HG03575 (cell line): ENCODE measurements around the gene MAP3K8.
"Not testable (repeated sequence)": the region's sequence is repeated elsewhere in the genome, so short reads cannot be mapped to it uniquely, and the experiment has no call there.

ENCODE experiments used
- ATAC-seq: cut with Tn5 transposase; IDR thresholded peaks from one replicate; pipeline ENCODE4 v1.9.1; 2021; ENCODE audit not compliant: unreplicated experiment, insufficient number of reproducible peaks, low FRiP score; ENCODE audit errors: extremely low read depth

Gene MAP3K8

GRCh38 chr10:30420766-30421165 lies 13.2 kb upstream of the MAP3K8 start:
- no peak for ATAC-seq

DNA sequence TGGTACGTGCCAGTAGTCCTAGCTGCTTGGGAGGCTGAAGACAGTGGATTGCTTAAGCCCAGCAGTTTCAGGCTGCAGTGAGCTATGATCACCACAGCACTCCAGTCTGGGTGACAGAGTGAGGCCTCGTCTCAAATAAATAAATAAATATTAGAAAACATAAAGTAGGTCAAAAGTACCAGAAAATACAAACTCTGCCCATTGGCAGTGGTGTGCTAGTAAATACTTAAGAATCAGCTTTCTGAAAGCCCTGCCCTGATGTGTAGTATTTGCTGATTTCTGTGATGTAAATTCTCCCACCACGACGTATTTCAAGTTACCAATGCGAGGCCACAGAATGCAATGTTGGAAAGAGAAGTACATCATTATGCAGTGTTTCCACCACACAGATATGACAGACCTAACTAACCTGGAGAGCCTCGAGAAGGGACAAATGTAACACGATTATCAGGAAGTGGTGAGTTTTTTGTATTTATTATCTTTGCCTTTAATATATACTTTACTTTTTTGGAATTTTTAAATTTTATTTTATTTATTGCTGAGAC lies 11.8 kb upstream of the MAP3K8 start:
- ATAC-seq, result no peak

DNA sequence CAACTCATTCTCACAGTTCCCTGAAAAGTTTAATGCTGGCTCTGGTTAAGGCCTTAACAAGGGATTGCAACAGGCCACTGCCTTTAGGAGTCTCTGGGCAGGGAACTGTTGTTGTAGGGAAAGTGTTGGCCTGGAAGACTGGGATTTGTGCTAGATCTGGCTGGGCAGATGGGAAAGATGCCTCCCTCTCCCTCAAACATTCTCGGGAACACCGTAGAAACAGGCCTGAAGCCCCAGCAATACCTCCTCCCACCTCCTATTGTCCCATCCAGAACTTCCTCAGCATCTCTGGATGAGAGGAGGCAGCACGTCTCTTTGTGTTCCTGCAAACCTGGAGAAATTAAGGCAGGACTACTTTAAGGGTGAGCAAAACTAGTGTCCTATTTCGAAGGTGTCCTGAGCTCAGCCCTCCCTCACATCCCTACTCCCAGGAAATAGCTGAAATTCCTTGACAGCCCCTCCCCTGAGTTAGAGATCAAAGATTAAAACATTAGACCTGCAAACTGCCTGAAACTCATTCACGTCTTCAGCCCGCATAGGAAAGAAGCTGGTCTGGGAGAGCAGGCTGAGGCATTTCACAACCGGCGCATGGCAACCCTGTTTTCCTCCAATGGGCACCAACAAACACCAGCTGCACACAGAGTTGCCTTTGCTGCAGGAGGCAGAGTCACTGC lies 10.9 kb upstream of the MAP3K8 start:
- no peak for ATAC-seq

DNA sequence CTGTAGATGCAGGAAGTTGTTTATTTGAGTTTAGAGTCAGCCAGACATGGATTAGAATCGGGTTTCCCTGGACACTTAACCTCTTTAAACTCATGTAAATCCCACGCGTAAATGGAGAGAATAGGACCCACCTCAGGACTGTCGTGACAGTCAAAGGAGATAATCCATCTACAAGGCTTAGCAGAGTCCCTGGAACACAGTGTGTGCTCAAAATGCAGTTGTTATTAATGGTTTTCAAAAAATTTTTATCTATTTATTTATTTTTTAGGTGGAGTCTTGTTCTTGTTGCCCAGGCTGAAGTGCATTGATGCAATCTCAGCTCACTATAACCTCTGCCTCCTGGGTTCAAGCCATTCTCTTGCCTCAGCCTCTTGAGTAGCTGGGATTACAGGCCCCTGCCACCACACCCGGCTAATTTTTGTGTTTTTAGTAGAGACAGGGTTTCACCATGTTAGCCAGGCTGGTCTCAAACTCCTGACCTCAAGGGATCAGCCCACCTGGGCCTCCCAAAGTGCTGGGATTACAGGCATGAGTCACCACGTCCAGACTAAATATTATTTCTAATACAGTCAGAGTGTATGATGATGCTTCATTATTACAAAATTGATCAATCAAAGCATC lies 10.2 kb upstream of the MAP3K8 start:
- ATAC-seq, result not testable (repeated sequence)

DNA sequence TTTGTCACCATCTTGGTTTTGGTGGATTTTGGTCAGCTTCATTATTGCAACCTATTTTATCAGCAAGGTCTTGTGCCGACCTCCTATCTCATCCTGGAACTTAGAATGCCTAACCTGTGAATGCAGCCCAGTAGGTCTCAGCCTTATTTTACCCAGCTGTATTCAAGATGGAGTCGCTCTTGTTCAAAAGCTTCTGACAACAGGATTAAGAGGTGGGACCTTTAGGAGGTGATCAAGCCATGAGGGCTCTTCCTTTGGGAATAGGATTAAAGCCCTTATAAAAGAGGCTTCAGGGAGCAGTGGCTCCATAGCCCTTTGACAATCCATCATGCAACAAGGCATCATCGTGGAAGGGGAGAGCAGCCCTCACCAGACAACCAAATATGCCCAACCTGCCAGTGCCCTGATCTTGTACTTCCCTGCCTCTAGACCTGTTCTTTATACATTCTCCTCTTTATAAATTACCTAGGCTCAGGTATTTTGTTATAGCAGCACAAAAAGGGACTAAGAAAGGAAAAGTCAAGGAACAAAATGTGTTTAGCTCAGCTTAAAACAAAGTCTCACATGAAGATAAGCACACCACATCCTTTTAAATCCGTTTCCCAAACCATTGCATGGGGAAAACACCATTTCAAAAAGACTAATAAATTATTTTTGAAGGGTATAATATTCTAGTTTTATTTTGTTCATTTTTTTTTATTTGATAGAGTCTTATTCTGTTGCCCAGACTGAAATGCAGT lies 8.5 kb upstream of the MAP3K8 start:
- no peak for ATAC-seq

- no peak for ATAC-seq
Measured at GRCh38 chr10:30430544-30431298, 3.3 kb upstream of the MAP3K8 start.

- ATAC-seq, result no peak
Measured at GRCh38 chr10:30431435-30431911, 2.5 kb upstream of the MAP3K8 start.

DNA sequence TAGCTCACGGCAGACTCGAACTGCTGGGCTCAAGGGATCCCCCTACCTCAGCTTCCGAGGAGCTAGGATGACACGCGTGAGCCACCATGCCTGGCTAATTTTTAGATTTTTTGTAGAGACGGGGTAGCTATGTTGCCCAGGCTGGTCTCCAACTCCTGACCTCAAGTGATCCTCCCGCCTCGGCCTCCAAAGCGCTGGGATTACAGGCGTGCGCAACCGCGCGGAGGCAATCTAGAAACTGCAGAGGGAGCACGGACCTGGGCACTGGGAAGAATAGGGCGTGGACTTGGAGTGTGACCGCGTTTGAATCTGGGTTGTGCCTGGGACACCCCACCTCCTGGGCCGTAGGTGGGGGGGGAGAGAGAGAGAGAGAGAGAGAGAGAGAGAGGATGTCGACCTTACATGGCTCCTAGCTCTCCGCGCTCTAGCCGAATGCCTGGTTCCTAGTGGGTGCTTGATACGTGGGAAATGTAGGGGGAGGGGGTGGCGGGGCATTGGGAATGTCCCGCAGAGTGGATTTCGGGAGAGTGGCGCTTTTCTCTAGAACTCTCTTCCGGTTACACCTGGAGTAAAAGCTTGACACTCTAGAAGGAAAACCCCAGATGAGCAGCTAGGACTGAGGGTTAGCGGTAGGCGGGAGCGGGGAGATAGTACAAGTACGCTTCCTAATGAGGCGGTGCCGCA lies 1.2 kb upstream of the MAP3K8 start:
- ATAC-seq, result no peak

DNA sequence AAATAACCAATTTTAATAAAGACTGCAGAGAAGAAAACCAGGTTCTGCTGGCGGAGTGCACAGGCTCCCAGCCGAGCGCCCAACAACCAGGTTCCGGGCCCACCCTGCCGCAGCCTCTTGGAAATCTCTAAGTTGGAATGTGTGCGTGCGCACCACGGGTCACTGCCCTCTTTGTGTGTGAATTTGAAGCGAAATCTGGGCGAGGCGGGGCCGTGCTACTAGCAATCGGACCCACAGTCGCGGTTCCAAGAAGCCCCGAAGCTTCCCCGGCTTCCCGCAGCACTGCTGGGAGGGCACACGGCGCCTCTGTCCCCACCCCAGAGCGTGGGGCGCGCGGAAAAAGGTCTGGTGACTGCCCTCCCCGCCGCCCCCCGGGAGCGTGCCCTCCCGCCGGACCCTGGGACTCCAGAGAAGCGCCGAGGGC lies 666 bp upstream of the MAP3K8 start:
- ATAC-seq, result peak; percentile 6

DNA sequence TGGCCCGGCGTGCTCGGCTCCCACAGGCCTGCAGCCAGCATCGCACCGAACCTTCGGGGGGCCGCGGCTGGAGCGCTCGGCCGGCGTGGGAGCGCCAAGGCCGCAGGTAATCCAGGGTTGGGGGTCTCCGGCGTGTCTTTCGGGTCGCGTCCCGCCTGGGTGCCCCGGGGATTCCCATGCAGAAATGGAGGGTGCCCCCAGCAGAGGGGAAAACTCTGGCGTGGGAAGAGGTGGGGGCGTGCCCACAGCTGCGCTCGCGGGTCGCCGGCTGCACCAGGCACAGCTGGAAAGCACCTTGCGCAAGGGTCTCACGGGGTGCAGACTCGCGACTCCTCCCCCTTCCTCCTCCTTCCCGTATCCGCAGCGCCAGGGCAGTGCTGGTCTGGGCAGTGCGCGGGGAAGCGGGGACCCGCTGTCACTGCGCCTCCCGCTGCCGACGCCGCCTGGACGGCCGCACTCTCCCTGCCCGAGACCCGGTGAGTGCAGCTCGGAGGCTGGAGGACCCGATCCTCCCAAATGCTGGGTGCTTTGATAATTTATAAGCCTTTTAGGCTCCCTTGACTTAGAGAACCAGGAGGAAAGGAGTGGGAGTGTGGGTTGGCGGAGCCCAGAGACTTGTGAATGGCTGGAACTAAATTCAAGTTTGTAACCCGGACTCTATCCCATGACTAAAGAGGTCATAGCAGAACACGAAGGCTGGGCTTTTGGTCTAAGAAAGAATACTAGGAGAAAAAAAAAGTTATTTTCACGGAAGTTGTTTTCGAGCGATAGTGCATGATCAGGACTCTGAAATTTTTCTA lies 489 bp downstream of the MAP3K8 start:
- ATAC-seq, result peak; percentile 17

GRCh38 chr10:30435073-30435422 lies 1.1 kb downstream of the MAP3K8 start:
- ATAC-seq, result no peak

GRCh38 chr10:30435499-30436167 lies 1.6 kb downstream of the MAP3K8 start:
- ATAC-seq, result not testable (repeated sequence)

DNA sequence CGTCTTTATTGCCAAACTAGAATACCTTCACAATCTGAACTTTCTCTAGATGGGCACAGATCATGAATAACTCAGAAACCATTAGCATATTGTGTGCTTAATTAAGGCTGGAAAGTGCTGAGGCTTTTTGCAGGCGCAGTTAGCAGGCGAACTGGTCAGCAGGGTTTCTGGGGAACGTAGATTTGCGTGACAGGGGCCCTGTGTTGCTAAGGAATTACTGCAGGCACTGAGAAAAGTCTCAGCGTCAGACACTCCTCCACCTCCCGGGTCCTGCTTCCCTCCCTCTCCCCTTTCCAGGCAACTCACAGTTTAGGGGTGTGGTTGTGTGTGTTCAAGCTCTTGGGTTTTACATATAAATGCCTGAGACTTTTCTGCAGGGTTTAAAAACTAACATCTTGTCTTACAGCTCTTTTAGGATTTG lies 2.2 kb downstream of the MAP3K8 start:
- ATAC-seq, result no peak

DNA sequence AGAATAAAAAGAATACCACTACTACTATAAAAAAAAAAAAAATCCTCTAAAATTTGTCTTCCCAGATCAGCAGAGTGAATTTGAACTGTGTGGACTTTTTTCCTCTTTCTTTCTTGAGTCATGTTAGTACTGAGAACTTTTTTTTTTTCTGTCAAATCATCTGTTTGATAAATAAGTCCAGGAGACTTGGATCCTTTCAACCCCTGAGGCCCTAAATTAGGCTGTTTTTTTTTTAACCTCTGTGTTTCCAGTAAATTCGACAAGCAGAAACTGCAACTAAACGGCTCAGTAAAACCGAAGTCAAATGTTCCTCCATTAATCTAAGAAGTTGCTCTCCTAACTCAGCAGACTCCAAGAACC lies 2.7 kb downstream of the MAP3K8 start:
- ATAC-seq, result no peak

DNA sequence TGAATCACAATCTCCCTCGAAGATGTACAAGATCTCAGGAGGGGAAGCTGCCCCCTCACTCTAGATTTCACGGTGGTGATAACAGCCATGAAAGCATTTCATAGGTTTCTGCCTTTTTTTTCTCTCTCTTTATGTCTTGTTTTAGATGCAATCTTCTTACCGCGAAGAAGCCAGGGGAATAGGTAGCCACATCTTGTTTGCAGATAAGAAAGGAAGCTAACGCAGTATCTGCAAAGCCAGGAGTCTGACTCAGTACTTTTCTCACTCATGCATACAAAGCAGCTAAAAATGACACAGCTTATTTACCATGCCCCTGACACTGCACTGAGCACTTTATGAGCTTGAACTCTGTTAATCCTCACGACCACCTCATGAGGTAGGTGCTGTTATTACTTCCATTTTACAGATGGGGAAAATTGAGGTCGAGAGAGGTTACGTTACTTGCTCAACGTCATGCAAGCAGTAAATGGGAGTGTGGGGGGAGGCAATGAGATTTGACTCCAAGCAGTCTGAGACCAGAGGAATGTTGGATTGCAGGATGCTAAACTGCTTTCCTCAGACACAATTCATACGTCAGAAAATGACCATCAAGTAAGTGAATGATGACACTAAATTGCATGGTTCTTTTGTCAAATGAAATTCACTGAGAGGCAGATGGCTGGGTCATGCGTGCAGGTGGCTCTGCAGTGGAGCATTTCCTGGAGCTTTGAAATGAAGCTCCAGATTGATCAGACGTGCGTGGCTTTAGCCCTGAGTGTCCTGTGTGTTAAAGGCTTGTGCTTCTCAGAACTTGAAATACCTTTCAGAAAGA lies 3.3 kb downstream of the MAP3K8 start:
- no peak for ATAC-seq

- ATAC-seq, result no peak
Measured at GRCh38 chr10:30438021-30438850, 4.3 kb downstream of the MAP3K8 start.
